SK-N-SH (cell line): ENCODE results near the gene NPFFR2.

Experiments
- EP300 ChIP-seq, 2 experiments: IDR thresholded peaks; 2 replicates each; pipeline versions ENCODE4 v1.4.0 to v1.6.1; 2012; ENCODE audit warnings: borderline replicate concordance in 1 of 2, low read depth in 1 of 2, low read length in 1 of 2
- JUND ChIP-seq: IDR thresholded peaks from 2 replicates; pipeline ENCODE4 v1.4.0; 2012
- SIN3A ChIP-seq: IDR thresholded peaks from 2 replicates; pipeline ENCODE4 v1.6.1; 2012; ENCODE audit warnings: low read depth, mild to moderate bottlenecking, low read length, moderate library complexity, borderline replicate concordance
- TF ChIP-seq, protein P1 (sequence below): fragments of 200-600 bp; sonication (generic); IDR thresholded peaks from 2 replicates; pipeline ENCODE4 v1.6.1; 2017; ENCODE audit warnings: antibody characterized with exemption, mild to moderate bottlenecking, moderate library complexity
- TF ChIP-seq, protein P2 (sequence below): IDR thresholded peaks from 2 replicates; pipeline ENCODE4; 2012
- TF ChIP-seq, protein P3 (sequence below): fragments of 150-350 bp; IDR thresholded peaks from 2 replicates; pipeline ENCODE4 v1.6.1; 2016; ENCODE audit warnings: mild to moderate bottlenecking, low read depth, low read length
- TF ChIP-seq, protein P4 (sequence below): IDR thresholded peaks from 2 replicates; pipeline ENCODE4 v1.4.0; 2012; ENCODE audit warnings: low read depth, borderline replicate concordance
- TF ChIP-seq, protein P5 (sequence below): IDR thresholded peaks from 2 replicates; pipeline ENCODE4 v1.6.1; 2012; ENCODE audit warnings: mild to moderate bottlenecking, low read depth, low read length, moderate library complexity

DNA sequence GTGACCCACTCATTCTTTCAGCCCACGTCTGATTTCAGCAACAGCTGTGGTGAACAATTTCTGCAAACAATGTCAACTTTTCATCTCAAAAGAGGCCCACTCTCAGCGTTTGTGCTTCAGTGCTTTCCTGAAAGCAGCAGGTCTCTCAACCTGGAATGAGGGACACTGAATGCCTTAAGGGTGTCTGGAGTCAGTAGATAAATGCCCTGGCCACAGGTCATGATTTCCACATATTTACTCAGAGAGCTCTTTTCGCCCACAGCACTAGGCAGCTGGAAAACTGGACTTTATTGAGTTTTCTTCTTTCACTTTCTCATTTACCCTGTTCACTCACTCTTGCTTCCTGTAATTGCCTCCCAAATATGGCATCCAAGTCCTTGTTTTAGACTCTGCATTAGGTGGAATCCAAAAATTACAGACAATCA lies 52.8 kb downstream of the NPFFR2 start:
- TF ChIP-seq, protein P1, sequence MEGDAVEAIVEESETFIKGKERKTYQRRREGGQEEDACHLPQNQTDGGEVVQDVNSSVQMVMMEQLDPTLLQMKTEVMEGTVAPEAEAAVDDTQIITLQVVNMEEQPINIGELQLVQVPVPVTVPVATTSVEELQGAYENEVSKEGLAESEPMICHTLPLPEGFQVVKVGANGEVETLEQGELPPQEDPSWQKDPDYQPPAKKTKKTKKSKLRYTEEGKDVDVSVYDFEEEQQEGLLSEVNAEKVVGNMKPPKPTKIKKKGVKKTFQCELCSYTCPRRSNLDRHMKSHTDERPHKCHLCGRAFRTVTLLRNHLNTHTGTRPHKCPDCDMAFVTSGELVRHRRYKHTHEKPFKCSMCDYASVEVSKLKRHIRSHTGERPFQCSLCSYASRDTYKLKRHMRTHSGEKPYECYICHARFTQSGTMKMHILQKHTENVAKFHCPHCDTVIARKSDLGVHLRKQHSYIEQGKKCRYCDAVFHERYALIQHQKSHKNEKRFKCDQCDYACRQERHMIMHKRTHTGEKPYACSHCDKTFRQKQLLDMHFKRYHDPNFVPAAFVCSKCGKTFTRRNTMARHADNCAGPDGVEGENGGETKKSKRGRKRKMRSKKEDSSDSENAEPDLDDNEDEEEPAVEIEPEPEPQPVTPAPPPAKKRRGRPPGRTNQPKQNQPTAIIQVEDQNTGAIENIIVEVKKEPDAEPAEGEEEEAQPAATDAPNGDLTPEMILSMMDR = no peak
- TF ChIP-seq JUND (no peak), EP300 (IDR thresholded peaks at IDR 0.05; ENCODE audit: borderline replicate concordance in 1 of 2, low read depth in 1 of 2, low read length in 1 of 2) (no peak), SIN3A (no peak)
- TF ChIP-seq, protein P2, sequence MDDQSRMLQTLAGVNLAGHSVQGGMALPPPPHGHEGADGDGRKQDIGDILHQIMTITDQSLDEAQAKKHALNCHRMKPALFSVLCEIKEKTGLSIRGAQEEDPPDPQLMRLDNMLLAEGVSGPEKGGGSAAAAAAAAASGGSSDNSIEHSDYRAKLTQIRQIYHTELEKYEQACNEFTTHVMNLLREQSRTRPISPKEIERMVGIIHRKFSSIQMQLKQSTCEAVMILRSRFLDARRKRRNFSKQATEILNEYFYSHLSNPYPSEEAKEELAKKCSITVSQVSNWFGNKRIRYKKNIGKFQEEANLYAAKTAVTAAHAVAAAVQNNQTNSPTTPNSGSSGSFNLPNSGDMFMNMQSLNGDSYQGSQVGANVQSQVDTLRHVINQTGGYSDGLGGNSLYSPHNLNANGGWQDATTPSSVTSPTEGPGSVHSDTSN = no peak
- TF ChIP-seq, protein P3, sequence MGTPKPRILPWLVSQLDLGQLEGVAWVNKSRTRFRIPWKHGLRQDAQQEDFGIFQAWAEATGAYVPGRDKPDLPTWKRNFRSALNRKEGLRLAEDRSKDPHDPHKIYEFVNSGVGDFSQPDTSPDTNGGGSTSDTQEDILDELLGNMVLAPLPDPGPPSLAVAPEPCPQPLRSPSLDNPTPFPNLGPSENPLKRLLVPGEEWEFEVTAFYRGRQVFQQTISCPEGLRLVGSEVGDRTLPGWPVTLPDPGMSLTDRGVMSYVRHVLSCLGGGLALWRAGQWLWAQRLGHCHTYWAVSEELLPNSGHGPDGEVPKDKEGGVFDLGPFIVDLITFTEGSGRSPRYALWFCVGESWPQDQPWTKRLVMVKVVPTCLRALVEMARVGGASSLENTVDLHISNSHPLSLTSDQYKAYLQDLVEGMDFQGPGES = no peak
- TF ChIP-seq, protein P4, sequence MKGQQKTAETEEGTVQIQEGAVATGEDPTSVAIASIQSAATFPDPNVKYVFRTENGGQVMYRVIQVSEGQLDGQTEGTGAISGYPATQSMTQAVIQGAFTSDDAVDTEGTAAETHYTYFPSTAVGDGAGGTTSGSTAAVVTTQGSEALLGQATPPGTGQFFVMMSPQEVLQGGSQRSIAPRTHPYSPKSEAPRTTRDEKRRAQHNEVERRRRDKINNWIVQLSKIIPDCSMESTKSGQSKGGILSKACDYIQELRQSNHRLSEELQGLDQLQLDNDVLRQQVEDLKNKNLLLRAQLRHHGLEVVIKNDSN = no peak
- TF ChIP-seq, protein P5, sequence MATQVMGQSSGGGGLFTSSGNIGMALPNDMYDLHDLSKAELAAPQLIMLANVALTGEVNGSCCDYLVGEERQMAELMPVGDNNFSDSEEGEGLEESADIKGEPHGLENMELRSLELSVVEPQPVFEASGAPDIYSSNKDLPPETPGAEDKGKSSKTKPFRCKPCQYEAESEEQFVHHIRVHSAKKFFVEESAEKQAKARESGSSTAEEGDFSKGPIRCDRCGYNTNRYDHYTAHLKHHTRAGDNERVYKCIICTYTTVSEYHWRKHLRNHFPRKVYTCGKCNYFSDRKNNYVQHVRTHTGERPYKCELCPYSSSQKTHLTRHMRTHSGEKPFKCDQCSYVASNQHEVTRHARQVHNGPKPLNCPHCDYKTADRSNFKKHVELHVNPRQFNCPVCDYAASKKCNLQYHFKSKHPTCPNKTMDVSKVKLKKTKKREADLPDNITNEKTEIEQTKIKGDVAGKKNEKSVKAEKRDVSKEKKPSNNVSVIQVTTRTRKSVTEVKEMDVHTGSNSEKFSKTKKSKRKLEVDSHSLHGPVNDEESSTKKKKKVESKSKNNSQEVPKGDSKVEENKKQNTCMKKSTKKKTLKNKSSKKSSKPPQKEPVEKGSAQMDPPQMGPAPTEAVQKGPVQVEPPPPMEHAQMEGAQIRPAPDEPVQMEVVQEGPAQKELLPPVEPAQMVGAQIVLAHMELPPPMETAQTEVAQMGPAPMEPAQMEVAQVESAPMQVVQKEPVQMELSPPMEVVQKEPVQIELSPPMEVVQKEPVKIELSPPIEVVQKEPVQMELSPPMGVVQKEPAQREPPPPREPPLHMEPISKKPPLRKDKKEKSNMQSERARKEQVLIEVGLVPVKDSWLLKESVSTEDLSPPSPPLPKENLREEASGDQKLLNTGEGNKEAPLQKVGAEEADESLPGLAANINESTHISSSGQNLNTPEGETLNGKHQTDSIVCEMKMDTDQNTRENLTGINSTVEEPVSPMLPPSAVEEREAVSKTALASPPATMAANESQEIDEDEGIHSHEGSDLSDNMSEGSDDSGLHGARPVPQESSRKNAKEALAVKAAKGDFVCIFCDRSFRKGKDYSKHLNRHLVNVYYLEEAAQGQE = no peak
